Left lung (tissue), 10 donors: Measurements from ENCODE around the gene METTL25. TPM values are rescaled to one million over a fixed set of nuclear protein-coding genes. Genes with fewer than 3 reads are reported as not detected.

Experiments used
- ATAC-seq: fragments of 200-7000 bp; cut with Tn5 transposase; one replicate; pipeline ENCODE4 v1.9.1; 2020; ENCODE audit warnings: moderate library complexity
- DNase-seq, 4 donors: peaks; one replicate each; pipeline ENCODE4 v3.0.0-alpha.2; 2013 to 2020
- H3K27ac ChIP-seq, 2 donors: fragments of 200-600 bp; sonication (generic) in 1 of 2; one replicate each; pipeline versions ENCODE4 v1.5.0 to v1.8.0; 2020 to 2021
- H3K27me3 ChIP-seq, 2 donors: fragments of 200-600 bp; sonication (generic) in 1 of 2; one replicate each; pipeline versions ENCODE4 v1.5.0 to v1.8.0; 2020 to 2021
- H3K36me3 ChIP-seq, 2 donors: fragments of 200-600 bp; sonication (generic) in 1 of 2; one replicate each; pipeline versions ENCODE4 v1.5.0 to v1.8.0; 2020 to 2021
- H3K4me1 ChIP-seq, 2 donors: fragments of 200-600 bp; one replicate each; pipeline ENCODE4 v1.8.0; 2021
- H3K4me3 ChIP-seq, 2 donors: fragments of 200-600 bp; sonication (generic) in 1 of 2; one replicate each; pipeline versions ENCODE4 v1.5.0 to v1.8.0; 2020 to 2021; ENCODE audit warnings: mild to moderate bottlenecking in 1 of 2
- H3K9me3 ChIP-seq, 2 donors: fragments of 200-600 bp; sonication (generic) in 1 of 2; one replicate each; pipeline versions ENCODE4 v1.5.0 to v1.8.0; 2020 to 2021
- CTCF ChIP-seq, 2 donors: fragments of 200-600 bp; sonication (generic) in 1 of 2; IDR thresholded peaks; one replicate each; pipeline versions ENCODE4 v1.5.0 to v1.8.0; 2021; ENCODE audit warnings: antibody characterized with exemption in 2 of 2
- intact Hi-C, 2 donors: fragments of 100-400 bp; cut with DNase I; formaldehyde crosslinking; loops; one replicate each; pipeline versions ENCODE4 v1.11.2 to v1.14.2; 2022
- polyA plus RNA-seq, 6 donors: library from polyadenylated mRNA; unstranded; fragments of 120-200 nt; gene quantifications; one replicate each; pipeline ENCODE4 v1.2.1, GENCODE V29; 2013; ENCODE audit not compliant: insufficient read length in 6 of 6
- total RNA-seq, 2 donors: library from RNA; stranded (reverse); fragmentation: NEBNext Ultra II Directional; extraction: Animal tissue kit (Norgen Biotek cat#: 25700); gene quantifications; one replicate each; pipeline ENCODE4 v1.2.1, GENCODE V29; 2021
- donor health status: DM: no; HTN: yes; CAD: no.
- donor health status: DM: no; HTN: no; CAD: no.

Gene METTL25
- total and polyA plus RNA-seq, 8 donors, result 10.8 to 16.9 (median 13.9) TPM

- Histone ChIP-seq H3K9me3 (peaks cover 0 to 8% of the 10 kb centered on the region in 2 donors), H3K4me1 (no peaks in the 10 kb centered on the region), H3K36me3 (no peaks in the 10 kb centered on the region), H3K27me3 (no peaks in the 10 kb centered on the region), H3K4me3 (no peak overlapping the region), H3K27ac (no peak overlapping the region)
- intact Hi-C loops, result no loop called here
- no peak for ATAC-seq
- TF ChIP-seq CTCF (IDR thresholded peaks at IDR 0.05), result no peak
- DNase-seq, result no peak
Measured at GRCh38 chr12:82479511-82479910, 121.2 kb downstream of the METTL25 start.

- no peak for ATAC-seq
- intact Hi-C loops, result no loop called here
Measured at GRCh38 chr12:82480606-82481005, 122.3 kb downstream of the METTL25 start.

GRCh38 chr12:82481954-82482353, 123.6 kb downstream of the METTL25 start:
- Histone ChIP-seq H3K27me3 (no peaks in the 10 kb centered on the region), H3K36me3 (no peaks in the 10 kb centered on the region), H3K9me3 (peaks cover 0 to 17% of the 10 kb centered on the region in 2 donors), H3K4me3 (no peak overlapping the region), H3K27ac (no peak overlapping the region), H3K4me1 (no peaks in the 10 kb centered on the region)
- intact Hi-C loops, result no loop called here
- no peak for ATAC-seq
- no peak for TF ChIP-seq CTCF (IDR thresholded peaks at IDR 0.05)
- DNase-seq, result no peak

More at GRCh38 chr12:82480606-82481005, 122.3 kb downstream of the METTL25 start:
- TF ChIP-seq CTCF (IDR thresholded peaks at IDR 0.05), result no peak
- peak in 2 of 4 donors; percentile 39 to 45 for DNase-seq
- Histone ChIP-seq H3K36me3 (no peaks in the 10 kb centered on the region), H3K4me3 (no peak overlapping the region), H3K9me3 (peaks cover 0 to 12% of the 10 kb centered on the region in 2 donors), H3K27me3 (no peaks in the 10 kb centered on the region), H3K27ac (no peak overlapping the region), H3K4me1 (no peaks in the 10 kb centered on the region)

GRCh38 chr12:82486524-82487235, 128.4 kb downstream of the METTL25 start:
- Histone ChIP-seq H3K4me1 (no peaks in the 10 kb centered on the region), H3K27ac (no peak overlapping the region), H3K9me3 (peaks cover 0 to 21% of the 10 kb centered on the region in 2 donors), H3K27me3 (no peaks in the 10 kb centered on the region), H3K36me3 (no peaks in the 10 kb centered on the region), H3K4me3 (no peak overlapping the region)
- DNase-seq (no peak), ATAC-seq (no peak)
- intact Hi-C loops, result no loop called here
- no peak for TF ChIP-seq CTCF (IDR thresholded peaks at IDR 0.05)

GRCh38 chr12:82504409-82504808, 146.1 kb downstream of the METTL25 start:
- ATAC-seq (no peak), DNase-seq (no peak)
- H3K4me3 ChIP-seq, result no peak overlapping the region
- no peaks in the 10 kb centered on the region for H3K36me3 ChIP-seq
- H3K9me3 ChIP-seq, result no peaks in the 10 kb centered on the region
- no peak for TF ChIP-seq CTCF (IDR thresholded peaks at IDR 0.05)
- intact Hi-C loops, result no loop called here
- H3K27me3 ChIP-seq, result no peaks in the 10 kb centered on the region
- no peaks in the 10 kb centered on the region for H3K4me1 ChIP-seq
- H3K27ac ChIP-seq, result no peak overlapping the region
